ENCODE measurements around the gene C4orf36. TPM values are rescaled to one million over a fixed set of nuclear protein-coding genes. Genes with fewer than 3 reads are reported as not detected.

C4orf36 gene
- total RNA-seq, 2 experiments from 2014 or later, result 0.44 TPM; not detected in 1

GRCh38 chr4:86847571-86847970 lies 44.7 kb downstream of the C4orf36 start:
- H3K9me3 Mint-ChIP-seq, result no peaks in the 10 kb centered on the region
- no peak overlapping the region for H3K4me3 Mint-ChIP-seq
- intact Hi-C loops (cut with micrococcal nuclease), result no loop called here
- CTCF ChIA-PET, result interaction anchor here (1.0 kb wide), 1 partner anchor 393 kb away, joined by 3 read pairs; no protein-coding TSS in a partner anchor
- no peak for DNase-seq
- H3K4me1 Mint-ChIP-seq (ENCODE audit: low read depth), result no peaks in the 10 kb centered on the region
- H3K27me3 Mint-ChIP-seq (ENCODE audit: low read depth), result no peaks in the 10 kb centered on the region
- no peak overlapping the region for H3K27ac Mint-ChIP-seq
- no peaks in the 10 kb centered on the region for H3K36me3 Mint-ChIP-seq (ENCODE audit: low read depth)

GRCh38 chr4:86846921-86847320 lies 45.3 kb downstream of the C4orf36 start:
- Mint-ChIP-seq H3K36me3 (ENCODE audit: low read depth) (no peaks in the 10 kb centered on the region), H3K27me3 (ENCODE audit: low read depth) (no peaks in the 10 kb centered on the region), H3K4me3 (no peak overlapping the region), H3K4me1 (ENCODE audit: low read depth) (no peaks in the 10 kb centered on the region), H3K9me3 (no peaks in the 10 kb centered on the region), H3K27ac (no peak overlapping the region)
- DNase-seq, result no peak
- CTCF ChIA-PET, result interaction anchor here (1.0 kb wide), 1 partner anchor 394 kb away, joined by 3 read pairs; no protein-coding TSS in a partner anchor
- intact Hi-C loops (cut with micrococcal nuclease), result no loop called here

- no peak overlapping the region for H3K4me3 Mint-ChIP-seq
- H3K27me3 Mint-ChIP-seq (ENCODE audit: low read depth), result no peaks in the 10 kb centered on the region
- DNase-seq, result no peak
- no peaks in the 10 kb centered on the region for H3K36me3 Mint-ChIP-seq (ENCODE audit: low read depth)
- CTCF ChIA-PET, result no interaction called here
- intact Hi-C loops (cut with micrococcal nuclease), result no loop called here
- H3K4me1 Mint-ChIP-seq (ENCODE audit: low read depth), result no peaks in the 10 kb centered on the region
- H3K27ac Mint-ChIP-seq, result no peak overlapping the region
- no peaks in the 10 kb centered on the region for H3K9me3 Mint-ChIP-seq
These were observed 46.6 kb downstream of the C4orf36 start for GRCh38 chr4:86845593-86845992.

- Mint-ChIP-seq H3K9me3 (no peaks in the 10 kb centered on the region), H3K4me1 (ENCODE audit: low read depth) (no peaks in the 10 kb centered on the region), H3K27me3 (ENCODE audit: low read depth) (no peaks in the 10 kb centered on the region), H3K27ac (no peak overlapping the region), H3K36me3 (ENCODE audit: low read depth) (no peaks in the 10 kb centered on the region), H3K4me3 (no peak overlapping the region)
- intact Hi-C loops (cut with micrococcal nuclease), result no loop called here
- CTCF ChIA-PET, result no interaction called here
- DNase-seq, result no peak
These were observed 50.9 kb downstream of the C4orf36 start for GRCh38 chr4:86841309-86841708.

- CTCF ChIA-PET, result no interaction called here
- Mint-ChIP-seq H3K27ac (no peak overlapping the region), H3K4me3 (no peak overlapping the region), H3K27me3 (ENCODE audit: low read depth) (no peaks in the 10 kb centered on the region), H3K4me1 (ENCODE audit: low read depth) (no peaks in the 10 kb centered on the region), H3K36me3 (ENCODE audit: low read depth) (no peaks in the 10 kb centered on the region), H3K9me3 (no peaks in the 10 kb centered on the region)
- DNase-seq, result no peak
- intact Hi-C loops (cut with micrococcal nuclease), result no loop called here
These were observed 51.4 kb downstream of the C4orf36 start for GRCh38 chr4:86840858-86841257.

- Mint-ChIP-seq H3K27ac (no peak overlapping the region), H3K9me3 (no peaks in the 10 kb centered on the region), H3K4me1 (ENCODE audit: low read depth) (no peaks in the 10 kb centered on the region), H3K4me3 (no peak overlapping the region), H3K36me3 (ENCODE audit: low read depth) (no peaks in the 10 kb centered on the region), H3K27me3 (ENCODE audit: low read depth) (peaks cover 1% of the 10 kb centered on the region)
- CTCF ChIA-PET, result no interaction called here
- intact Hi-C loops (cut with micrococcal nuclease), result no loop called here
- DNase-seq, result no peak
These were observed 54.3 kb downstream of the C4orf36 start for GRCh38 chr4:86837691-86838503.

- Mint-ChIP-seq H3K27ac (no peak overlapping the region), H3K4me1 (ENCODE audit: low read depth) (no peaks in the 10 kb centered on the region), H3K36me3 (ENCODE audit: low read depth) (no peaks in the 10 kb centered on the region), H3K4me3 (no peak overlapping the region), H3K9me3 (no peaks in the 10 kb centered on the region), H3K27me3 (ENCODE audit: low read depth) (peaks cover 1% of the 10 kb centered on the region)
- intact Hi-C loops (cut with micrococcal nuclease), result no loop called here
- no peak for DNase-seq
- CTCF ChIA-PET, result no interaction called here
These were observed 56.5 kb downstream of the C4orf36 start for GRCh38 chr4:86835677-86836076.

- Mint-ChIP-seq H3K27ac (no peak overlapping the region), H3K9me3 (no peaks in the 10 kb centered on the region), H3K36me3 (ENCODE audit: low read depth) (no peaks in the 10 kb centered on the region), H3K4me3 (no peak overlapping the region), H3K4me1 (ENCODE audit: low read depth) (no peaks in the 10 kb centered on the region), H3K27me3 (ENCODE audit: low read depth) (peaks cover 1% of the 10 kb centered on the region)
- intact Hi-C loops (cut with micrococcal nuclease), result no loop called here
- DNase-seq, result no peak
- CTCF ChIA-PET, result interaction anchor here (0.6 kb wide), 1 partner anchor 23 kb away, joined by 5 read pairs; no protein-coding TSS in a partner anchor
These were observed 57.3 kb downstream of the C4orf36 start for GRCh38 chr4:86834901-86835300.

- CTCF ChIA-PET, result interaction anchor here (0.6 kb wide), 1 partner anchor 316 kb away, joined by 5 read pairs; no protein-coding TSS in a partner anchor
- Mint-ChIP-seq H3K36me3 (ENCODE audit: low read depth) (no peaks in the 10 kb centered on the region), H3K27ac (no peak overlapping the region), H3K27me3 (ENCODE audit: low read depth) (peaks cover 1% of the 10 kb centered on the region), H3K9me3 (no peaks in the 10 kb centered on the region), H3K4me1 (ENCODE audit: low read depth) (no peaks in the 10 kb centered on the region), H3K4me3 (no peak overlapping the region)
- DNase-seq, result no peak
- intact Hi-C loops (cut with micrococcal nuclease), result no loop called here
These were observed 58.6 kb downstream of the C4orf36 start for GRCh38 chr4:86833615-86834014.

- no peak overlapping the region for H3K4me3 Mint-ChIP-seq
- H3K27me3 Mint-ChIP-seq (ENCODE audit: low read depth), result peaks cover 1% of the 10 kb centered on the region
- no peaks in the 10 kb centered on the region for H3K4me1 Mint-ChIP-seq (ENCODE audit: low read depth)
- DNase-seq, result no peak
- intact Hi-C loops (cut with micrococcal nuclease), result no loop called here
- H3K9me3 Mint-ChIP-seq, result no peaks in the 10 kb centered on the region
- H3K36me3 Mint-ChIP-seq (ENCODE audit: low read depth), result no peaks in the 10 kb centered on the region
- H3K27ac Mint-ChIP-seq, result no peak overlapping the region
- CTCF ChIA-PET, result interaction anchor here (1.4 kb wide), 1 partner anchor 13 kb away, joined by 3 read pairs; no protein-coding TSS in a partner anchor
These were observed 60.7 kb downstream of the C4orf36 start for GRCh38 chr4:86831262-86832130.

All from activated naive CD4-positive, alpha-beta T cell treated with anti-CD3 and anti-CD28 coated beads for 36 hours (primary cell).